H9 (cell line): ENCODE results near the gene SRM. TPM values are rescaled to one million over a fixed set of nuclear protein-coding genes. Genes with fewer than 3 reads are reported as not detected.

Experiments used
- DNase-seq: peaks from one replicate; pipeline ENCODE4 v3.0.0-alpha.2; 2017
- H2AFZ ChIP-seq: one replicate; pipeline ENCODE4 v1.6.1; 2013; ENCODE audit warnings: mild to moderate bottlenecking, low read length, control low read depth, moderate library complexity
- H2AK5ac ChIP-seq: 2 replicates; pipeline ENCODE4 v1.6.1; 2013; ENCODE audit warnings: low read length, control low read depth, mixed read lengths; ENCODE audit not compliant: insufficient read length
- H2BK120ac ChIP-seq: one replicate; pipeline ENCODE4 v1.6.1; 2013; ENCODE audit warnings: low read depth, mild to moderate bottlenecking, low read length, control low read depth, inconsistent platforms; ENCODE audit not compliant: poor library complexity, severe bottlenecking
- H2BK12ac ChIP-seq: 2 replicates; pipeline ENCODE4 v1.6.1; 2013; ENCODE audit warnings: low read length, control low read depth, mixed read lengths, low read depth; ENCODE audit not compliant: insufficient read length
- H2BK15ac ChIP-seq: 2 replicates; pipeline ENCODE4 v1.6.1; 2013; ENCODE audit warnings: low read depth, low read length, control low read depth
- H2BK20ac ChIP-seq: one replicate; pipeline ENCODE4 v1.6.1; 2013; ENCODE audit warnings: low read depth, mild to moderate bottlenecking, low read length, control low read depth, inconsistent platforms; ENCODE audit not compliant: poor library complexity, severe bottlenecking
- H2BK5ac ChIP-seq: 2 replicates; pipeline ENCODE4 v1.6.1; 2013; ENCODE audit warnings: low read length, control low read depth, mixed read lengths; ENCODE audit not compliant: insufficient read length
- H3K14ac ChIP-seq: 2 replicates; pipeline ENCODE4 v1.6.1; 2013; ENCODE audit warnings: low read length, control low read depth; ENCODE audit not compliant: insufficient read depth
- H3K18ac ChIP-seq: 2 replicates; pipeline ENCODE4 v1.6.1; 2013; ENCODE audit warnings: low read depth, mild to moderate bottlenecking, mixed read lengths, low read length, control low read depth; ENCODE audit not compliant: insufficient read length
- H3K23ac ChIP-seq: 2 replicates; pipeline ENCODE4 v1.6.1; 2013; ENCODE audit warnings: low read length, control low read depth, mixed read lengths, low read depth; ENCODE audit not compliant: insufficient read length
- H3K23me2 ChIP-seq: 2 replicates; pipeline ENCODE4 v1.6.1; 2013; ENCODE audit warnings: low read depth, mild to moderate bottlenecking, mixed read lengths, low read length, control low read depth; ENCODE audit not compliant: insufficient read length, poor library complexity, severe bottlenecking
- H3K27ac ChIP-seq: 2 replicates; pipeline ENCODE4 v1.5.1; 2013; ENCODE audit warnings: low read length, control low read depth, mixed read lengths, low read depth; ENCODE audit not compliant: insufficient read length
- H3K27me3 ChIP-seq: 2 replicates; pipeline ENCODE4 v1.6.1; 2013; ENCODE audit warnings: low read length, control low read depth, inconsistent platforms; ENCODE audit not compliant: insufficient read depth
- H3K4ac ChIP-seq: 2 replicates; pipeline ENCODE4 v1.6.1; 2013; ENCODE audit warnings: low read depth, mild to moderate bottlenecking, control low read depth, inconsistent platforms, low read length, moderate library complexity
- H3K4me1 ChIP-seq: 2 replicates; pipeline ENCODE4 v1.6.1; 2013; ENCODE audit warnings: low read length, control low read depth, inconsistent platforms; ENCODE audit not compliant: insufficient read depth
- H3K4me2 ChIP-seq: 2 replicates; pipeline ENCODE4 v1.6.1; 2013; ENCODE audit warnings: low read length, control low read depth, mixed read lengths; ENCODE audit not compliant: insufficient read length, insufficient read depth
- H3K56ac ChIP-seq: 2 replicates; pipeline ENCODE4 v1.6.1; 2013; ENCODE audit warnings: low read depth, mild to moderate bottlenecking, mixed read lengths, low read length, control low read depth; ENCODE audit not compliant: insufficient read length
- H3K79me1 ChIP-seq: 2 replicates; pipeline ENCODE4 v1.6.1; 2013; ENCODE audit warnings: low read depth, mild to moderate bottlenecking, moderate library complexity, low read length, control low read depth, inconsistent platforms; ENCODE audit not compliant: insufficient read depth, poor library complexity, severe bottlenecking
- H3K79me2 ChIP-seq: 2 replicates; pipeline ENCODE4 v1.6.1; 2013; ENCODE audit warnings: low read length, control low read depth, inconsistent platforms; ENCODE audit not compliant: insufficient read depth
- H3K9ac ChIP-seq: 2 replicates; pipeline ENCODE4 v1.6.1; 2013; ENCODE audit warnings: low read length, control low read depth, mixed read lengths; ENCODE audit not compliant: insufficient read length; ENCODE audit errors: extremely low read depth
- H3K9me3 ChIP-seq: one replicate; pipeline ENCODE4 v1.6.1; 2013; ENCODE audit warnings: low read depth, low read length, inconsistent platforms; ENCODE audit not compliant: control insufficient read depth
- H3T11ph ChIP-seq: one replicate; pipeline ENCODE4 v1.6.1; 2013; ENCODE audit warnings: mild to moderate bottlenecking, low read length, control low read depth, inconsistent platforms
- H4K20me1 ChIP-seq: one replicate; pipeline ENCODE4 v1.6.1; 2013; ENCODE audit not compliant: control insufficient read depth, insufficient read length, insufficient read depth
- H4K5ac ChIP-seq: 2 replicates; pipeline ENCODE4 v1.6.1; 2013; ENCODE audit warnings: low read depth, mild to moderate bottlenecking, mixed read lengths, low read length, control low read depth; ENCODE audit not compliant: insufficient read length
- H4K8ac ChIP-seq: replicated peaks from 2 replicates; pipeline ENCODE4 v1.6.1; 2013; ENCODE audit warnings: low read length, control low read depth, mixed read lengths, low read depth; ENCODE audit not compliant: insufficient read length
- H4K91ac ChIP-seq: 2 replicates; pipeline ENCODE4 v1.6.1; 2013; ENCODE audit warnings: low read depth, mild to moderate bottlenecking, moderate library complexity, mixed read lengths, low read length, control low read depth; ENCODE audit not compliant: insufficient read length
- H3K27ac Mint-ChIP-seq, 3 experiments: 2 replicates in 2 of 3; 3 replicates in 1 of 3; pipeline ENCODE4 v1.8.0; 2020 to 2021; ENCODE audit warnings: mixed read lengths in 3 of 3, mild to moderate bottlenecking in 1 of 3, moderate library complexity in 1 of 3
- H3K27me3 Mint-ChIP-seq: 2 replicates; pipeline ENCODE4 v1.8.0; 2021; ENCODE audit warnings: low read depth, mild to moderate bottlenecking, moderate library complexity, mixed read lengths
- H3K36me3 Mint-ChIP-seq, 3 experiments: 2 replicates in 2 of 3; 3 replicates in 1 of 3; pipeline ENCODE4 v1.8.0; 2020 to 2021; ENCODE audit warnings: low read depth in 3 of 3, mixed read lengths in 3 of 3; ENCODE audit not compliant: insufficient read depth in 1 of 3
- H3K4me1 Mint-ChIP-seq, 2 experiments: 2 replicates each; pipeline ENCODE4 v1.8.0; 2020; ENCODE audit warnings: mixed read lengths in 2 of 2
- H3K4me3 Mint-ChIP-seq, 2 experiments: 2 replicates in 1 of 2; 3 replicates in 1 of 2; pipeline ENCODE4 v1.8.0; 2020 to 2021; ENCODE audit warnings: mild to moderate bottlenecking in 2 of 2, mixed read lengths in 2 of 2, moderate library complexity in 1 of 2
- H3K9me3 Mint-ChIP-seq, 2 experiments: 2 replicates in 1 of 2; 3 replicates in 1 of 2; pipeline ENCODE4 v1.8.0; 2020; ENCODE audit warnings: mild to moderate bottlenecking in 2 of 2, mixed read lengths in 2 of 2, moderate library complexity in 1 of 2
- CTCF ChIP-seq: fragments of 200-600 bp; sonication (generic); conservative IDR thresholded peaks from 3 replicates; pipeline ENCODE4 v1.8.0; 2021; ENCODE audit warnings: antibody characterized with exemption, mild to moderate bottlenecking
- WGBS: extraction: QIAGEN DNeasy Blood & Tissue Kit; methylation state at CpG from one replicate; pipeline ENCODE4 v1.1.7; 2013; ENCODE audit warnings: missing lambda C conversion rate, low lambda C conversion rate, mixed read lengths; ENCODE audit not compliant: insufficient read length; ENCODE audit errors: extremely low coverage; 5-methylcytosine and 5-hydroxymethylcytosine counted together
- total RNA-seq: library from RNA; stranded (reverse); gene quantifications from 2 replicates; pipeline ENCODE4 v1.2.1, GENCODE V29; 2021

SRM gene
- total RNA-seq, 1 experiment from 2014 or later: 196 TPM

- Histone ChIP-seq H3K18ac (no peak overlapping the region), H3K56ac (no peak overlapping the region), H2BK20ac (no peak overlapping the region), H2BK120ac (no peak overlapping the region), H2BK12ac (no peak overlapping the region), H3K4me1 (no peaks in the 10 kb centered on the region), H3T11ph (no peak overlapping the region), H4K8ac (no peak overlapping the region), H2BK5ac (no peak overlapping the region), H3K79me1 (no peaks in the 10 kb centered on the region), H2AK5ac (no peak overlapping the region), H3K9me3 (no peaks in the 10 kb centered on the region), H2AFZ (no peak overlapping the region), H3K23me2 (peaks cover 6% of the 10 kb centered on the region), H4K5ac (no peak overlapping the region), H3K79me2 (peaks cover 2% of the 10 kb centered on the region; the same call in 1 of the 2 replicates), H3K9ac (no peak overlapping the region), H3K27me3 (no peaks in the 10 kb centered on the region; the same call in 1 of the 2 replicates), H3K23ac (no peak overlapping the region), H3K14ac (no peak overlapping the region), H3K27ac (no peak overlapping the region), H3K4ac (no peak overlapping the region), H2BK15ac (no peak overlapping the region), H4K91ac (no peak overlapping the region), H4K20me1 (no peaks in the 10 kb centered on the region), H3K4me2 (no peak overlapping the region)
- peaks cover 16 to 25% of the 10 kb centered on the region in 2 experiments for H3K4me1 Mint-ChIP-seq
- no peak for TF ChIP-seq CTCF
- no peak for DNase-seq
- peaks cover 23 to 48% (median 30%) of the 10 kb centered on the region in 3 experiments for H3K36me3 Mint-ChIP-seq
- no peak overlapping the region for H3K4me3 Mint-ChIP-seq
- no peaks in the 10 kb centered on the region for H3K27me3 Mint-ChIP-seq
- WGBS: no CpG with 5 or more reads among the region's 7 CpGs
- peak overlapping the region in 1 of 3 experiments; percentile 62; a peak in 1 of 7 replicates for H3K27ac Mint-ChIP-seq
- no peaks in the 10 kb centered on the region for H3K9me3 Mint-ChIP-seq
These were observed 5.6 kb downstream of the SRM start for GRCh38 chr1:11054181-11054580.
